Right cardiac atrium (tissue), 5 donors: Measurements from ENCODE around the gene CCDC141. TPM values are rescaled to one million over a fixed set of nuclear protein-coding genes. Genes with fewer than 3 reads are reported as not detected.
"Not testable (repeated sequence)": the region's sequence is repeated elsewhere in the genome, so short reads cannot be mapped to it uniquely, and the experiment has no call there.

ENCODE experiments used
- ATAC-seq, 2 donors: fragments of 200-7000 bp; cut with Tn5 transposase; one replicate each; pipeline versions ENCODE4 v1.8.0 to v1.9.1; 2020; ENCODE audit warnings: moderate library complexity in 2 of 2, mild to moderate bottlenecking in 1 of 2
- DNase-seq, 3 donors: peaks; one replicate each; pipeline ENCODE4 v3.0.0-alpha.2; 2020
- H3K27ac ChIP-seq: one replicate; pipeline ENCODE4 v1.5.1; 2013; ENCODE audit warnings: mild to moderate bottlenecking, low read length, control low read depth, moderate library complexity
- H3K27me3 ChIP-seq: one replicate; pipeline ENCODE4 v1.6.1; 2013; ENCODE audit not compliant: control insufficient read depth, insufficient read depth
- H3K4me1 ChIP-seq: one replicate; pipeline ENCODE4 v1.6.1; 2013; ENCODE audit warnings: low read length; ENCODE audit not compliant: control insufficient read depth, insufficient read depth
- H3K4me3 ChIP-seq: one replicate; pipeline ENCODE4 v1.5.1; 2013; ENCODE audit warnings: low read length, control low read depth
- H3K9me3 ChIP-seq: one replicate; pipeline ENCODE4 v1.6.1; 2013; ENCODE audit warnings: low read length; ENCODE audit not compliant: control insufficient read depth
- WGBS: extraction: QIAGEN DNeasy Blood & Tissue Kit; methylation state at CpG from one replicate; pipeline ENCODE4 v1.1.7; 2013; 5-methylcytosine and 5-hydroxymethylcytosine counted together
- intact Hi-C, 4 donors: fragments of 100-400 bp; cut with DNase I; formaldehyde crosslinking; loops; one replicate each; pipeline versions ENCODE4 v1.11.0 to v1.14.0; 2022 to 2023
- polyA plus RNA-seq: library from polyadenylated mRNA; stranded (reverse); fragments of 200-250 nt; gene quantifications from one replicate; pipeline ENCODE4 v1.2.3, GENCODE V29; 2013
- total RNA-seq, 4 donors: library from RNA; stranded (reverse); fragmentation: NEBNext Ultra II Directional; extraction: Animal tissue kit (Norgen Biotek cat#: 25700); gene quantifications; one replicate each; pipeline ENCODE4 v1.2.1, GENCODE V29; 2021
- donor health status: healthy with polysubstance abuse.
- donor health status: DM: no; HTN: yes; CAD: no.
- donor health status: DM: no; HTN: no; CAD: no.
- donor health status: DM: no; HTN: yes; CAD: no; lungs with severe emphysema.
- donor health status: DM: yes; HTN: yes; CAD: no.

Gene CCDC141
- total and polyA plus RNA-seq, 5 donors = 18.1 to 128 (median 71.7) TPM

DNA sequence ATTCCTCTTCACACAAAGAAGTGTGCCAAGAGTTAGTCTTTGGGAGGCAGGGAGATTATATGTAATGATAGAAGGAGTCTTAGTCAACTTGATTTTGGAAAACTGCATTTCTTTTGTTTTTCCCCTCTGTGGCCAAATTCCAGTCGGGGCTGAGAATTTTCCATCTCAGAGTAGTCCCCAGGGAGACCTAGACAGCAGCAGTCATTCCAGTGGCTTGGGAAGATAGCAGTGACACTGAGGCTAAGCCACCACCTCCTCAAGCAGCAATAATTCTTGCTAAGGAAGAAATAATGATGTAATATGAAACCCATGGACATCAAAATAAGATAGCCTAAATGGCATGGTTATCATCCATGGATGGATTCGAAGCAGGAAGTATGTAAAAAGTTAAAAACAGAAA is 21.0 kb upstream of the CCDC141 start:
- intact Hi-C loops = no loop called here
- Histone ChIP-seq H3K4me1 (no peaks in the 10 kb centered on the region), H3K27ac (no peak overlapping the region), H3K9me3 (no peaks in the 10 kb centered on the region), H3K4me3 (no peak overlapping the region), H3K27me3 (no peaks in the 10 kb centered on the region)
- WGBS = 54% methylated on average over 2 of the region's 2 CpGs
- ATAC-seq = no peak
- DNase-seq = no peak

DNA sequence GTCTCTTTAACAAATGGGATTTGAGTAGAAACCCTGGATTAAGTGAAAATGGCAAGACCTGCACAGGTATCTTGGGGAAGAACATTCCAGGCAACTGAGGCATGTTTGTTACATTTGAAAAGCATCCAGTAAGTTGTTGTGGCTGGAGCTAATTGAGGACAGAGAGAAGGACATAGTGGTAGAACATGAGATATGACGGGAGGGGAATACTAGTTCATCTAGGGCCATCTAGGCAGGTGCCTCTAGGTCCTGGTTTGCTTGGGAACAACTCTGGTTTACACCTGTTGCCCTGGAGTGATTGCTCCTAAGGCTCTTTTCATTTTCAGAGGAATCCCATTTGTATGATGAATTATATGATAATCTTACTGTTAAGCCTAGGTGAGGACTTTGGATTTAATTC is 19.7 kb upstream of the CCDC141 start:
- Histone ChIP-seq H3K27ac (no peak overlapping the region), H3K9me3 (no peaks in the 10 kb centered on the region), H3K4me1 (no peaks in the 10 kb centered on the region), H3K4me3 (no peak overlapping the region), H3K27me3 (no peaks in the 10 kb centered on the region)
- DNase-seq = no peak
- no peak for ATAC-seq
- 75% methylated on average over 1 of the region's 1 CpG for WGBS
- intact Hi-C loops = no loop called here

DNA sequence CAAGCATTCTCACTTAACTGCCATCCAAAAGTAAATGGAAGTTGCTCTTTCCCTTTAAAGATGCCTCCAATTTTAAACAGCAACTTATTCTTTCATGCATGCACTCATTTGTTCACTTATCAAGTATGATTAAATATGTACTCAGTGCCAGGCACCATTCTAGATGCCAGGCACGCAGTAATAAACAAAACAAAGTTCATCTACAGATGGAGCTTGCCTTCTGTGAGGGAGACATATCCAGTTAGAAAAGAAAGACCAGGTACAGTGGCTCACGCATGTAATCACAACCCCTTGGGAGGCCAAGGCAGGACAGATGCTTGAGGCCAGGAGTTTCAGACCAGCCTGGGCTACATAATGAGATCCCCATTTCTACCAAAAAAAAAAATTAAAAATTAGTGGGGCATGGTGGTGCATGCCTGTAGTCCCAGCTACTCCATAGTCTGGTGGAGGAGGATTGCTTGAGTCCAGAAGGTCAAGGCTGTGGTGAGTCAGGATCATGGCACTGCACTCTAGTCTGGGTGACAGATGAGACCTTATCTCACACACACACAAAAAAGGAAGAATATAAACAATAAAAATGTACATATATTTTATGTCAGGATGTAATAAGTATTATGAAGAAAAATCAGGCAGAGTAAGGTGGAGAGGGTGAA is 19.2 kb upstream of the CCDC141 start:
- H3K27me3 ChIP-seq = no peaks in the 10 kb centered on the region
- intact Hi-C loops = no loop called here
- H3K4me3 ChIP-seq = no peak overlapping the region
- ATAC-seq (no peak), DNase-seq (no peak)
- H3K4me1 ChIP-seq = no peaks in the 10 kb centered on the region
- H3K9me3 ChIP-seq = no peaks in the 10 kb centered on the region
- 58% methylated on average over 2 of the region's 2 CpGs for WGBS
- H3K27ac ChIP-seq = no peak overlapping the region

DNA sequence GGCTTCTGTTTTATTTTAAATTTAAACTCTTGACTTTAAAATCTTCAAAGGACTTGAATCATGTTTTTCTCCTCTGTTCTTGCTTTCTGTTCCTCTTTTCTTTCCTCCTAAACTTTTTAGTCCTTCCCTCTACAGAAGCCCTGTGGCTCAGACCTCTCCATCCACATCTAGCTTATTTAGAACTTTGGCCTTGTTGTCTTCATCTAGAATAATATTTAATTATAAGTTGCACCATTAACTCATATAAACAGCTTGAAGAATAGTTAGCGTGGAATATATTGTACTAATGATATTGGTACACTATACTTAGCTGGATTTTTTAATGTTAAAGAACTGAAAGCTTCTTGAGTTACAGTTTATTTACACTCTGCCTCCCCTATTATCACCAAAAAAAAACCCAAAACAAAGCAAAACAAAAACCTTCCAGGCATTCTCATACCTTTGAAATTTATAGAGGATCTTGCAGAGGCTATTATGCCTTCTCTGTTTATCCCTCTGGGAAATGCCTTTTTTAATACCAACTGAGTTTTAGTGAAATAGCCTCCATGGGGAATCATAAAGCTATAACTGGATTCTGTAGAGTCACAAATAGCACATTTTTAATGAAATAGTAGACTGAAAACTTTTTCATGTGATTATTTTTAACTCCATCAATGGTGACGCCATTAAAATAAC is 9.2 kb upstream of the CCDC141 start:
- intact Hi-C loops = no loop called here
- Histone ChIP-seq H3K9me3 (no peaks in the 10 kb centered on the region), H3K4me1 (peaks cover 2% of the 10 kb centered on the region), H3K4me3 (no peak overlapping the region), H3K27me3 (no peaks in the 10 kb centered on the region), H3K27ac (no peak overlapping the region)
- DNase-seq (no peak), ATAC-seq (no peak)
- WGBS = 90% methylated on average over 2 of the region's 2 CpGs

DNA sequence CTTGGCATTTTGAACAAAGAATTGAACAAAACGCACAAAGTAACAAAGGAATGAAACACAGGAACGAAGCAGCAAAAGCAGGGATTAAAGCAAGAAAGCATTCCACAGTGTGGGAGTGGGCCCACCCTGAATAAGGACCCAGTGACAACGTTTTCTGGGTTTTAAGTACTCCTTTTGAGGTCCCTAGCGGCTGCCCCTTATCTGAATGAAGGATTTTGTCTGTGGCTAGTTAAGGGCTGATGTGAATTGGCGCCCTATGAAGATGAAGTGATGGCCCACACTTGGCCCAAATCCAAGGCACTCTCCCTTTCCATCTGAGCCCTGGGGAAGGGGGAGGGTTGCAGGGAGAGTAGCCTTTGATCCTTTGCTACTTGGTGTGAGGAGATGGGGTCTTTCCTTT is 7.8 kb upstream of the CCDC141 start:
- DNase-seq (no peak), ATAC-seq (no peak)
- H3K9me3 ChIP-seq = no peaks in the 10 kb centered on the region
- whole genome bisulfite sequencing = 84% methylated on average over 5 of the region's 5 CpGs
- H3K27ac ChIP-seq = no peak overlapping the region
- H3K4me1 ChIP-seq = peaks cover 4% of the 10 kb centered on the region
- no peak overlapping the region for H3K4me3 ChIP-seq
- intact Hi-C loops = no loop called here
- H3K27me3 ChIP-seq = no peaks in the 10 kb centered on the region

DNA sequence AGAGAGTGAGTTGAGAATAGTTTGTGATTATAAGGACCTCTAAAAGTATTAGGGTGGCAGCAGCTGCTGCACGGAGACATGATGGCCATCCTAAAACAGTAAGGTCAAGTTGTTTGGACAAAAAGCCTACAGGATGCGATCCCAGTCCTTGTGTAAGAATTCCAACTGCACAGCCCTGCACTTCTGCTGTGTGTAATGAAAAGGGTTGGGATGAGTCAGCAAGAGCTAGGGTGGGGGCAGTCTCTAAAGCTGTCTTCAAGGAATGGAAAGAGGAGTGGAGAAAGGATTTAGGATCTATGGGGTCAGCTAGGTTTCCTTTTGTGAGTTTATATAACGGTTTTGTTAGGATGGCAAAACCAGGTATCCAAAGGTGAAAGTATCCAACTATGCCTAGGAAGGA is 3.6 kb upstream of the CCDC141 start:
- ATAC-seq, intact Hi-C loops: not testable (repeated sequence)
- WGBS = 91% methylated on average over 3 of the region's 3 CpGs

DNA sequence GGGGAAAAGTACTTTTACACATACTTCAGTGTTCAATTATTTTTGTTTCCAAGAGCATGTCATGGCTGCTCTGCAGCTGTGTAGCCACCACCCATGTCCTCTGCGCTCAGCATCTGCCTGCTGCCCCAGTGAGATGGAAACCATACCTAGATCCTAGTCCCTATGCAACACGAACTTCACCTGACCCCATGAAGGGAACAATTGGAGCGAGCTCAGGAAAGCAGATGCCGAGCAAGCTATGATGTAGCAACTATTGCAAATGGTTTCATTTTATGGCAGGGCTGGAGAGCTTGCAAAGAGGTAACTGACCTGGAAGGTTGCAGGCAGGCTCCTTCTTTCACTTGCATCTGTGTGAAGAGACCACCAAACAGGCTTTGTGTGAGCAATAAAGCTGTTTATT is 1.3 kb upstream of the CCDC141 start:
- Histone ChIP-seq H3K9me3 (no peaks in the 10 kb centered on the region), H3K27me3 (no peaks in the 10 kb centered on the region), H3K27ac (no peak overlapping the region), H3K4me3 (no peak overlapping the region), H3K4me1 (peaks cover 4% of the 10 kb centered on the region)
- DNase-seq = no peak
- intact Hi-C loops = no loop called here
- 58% methylated on average over 4 of the region's 4 CpGs for WGBS
- ATAC-seq = peak in 1 of 2 donors; percentile 25

More for the DNA sequence above, 3.6 kb upstream of the CCDC141 start:
- not testable (repeated sequence) for H3K27ac ChIP-seq, DNase-seq, H3K4me3 ChIP-seq, H3K27me3 ChIP-seq, H3K9me3 ChIP-seq, H3K4me1 ChIP-seq

DNA sequence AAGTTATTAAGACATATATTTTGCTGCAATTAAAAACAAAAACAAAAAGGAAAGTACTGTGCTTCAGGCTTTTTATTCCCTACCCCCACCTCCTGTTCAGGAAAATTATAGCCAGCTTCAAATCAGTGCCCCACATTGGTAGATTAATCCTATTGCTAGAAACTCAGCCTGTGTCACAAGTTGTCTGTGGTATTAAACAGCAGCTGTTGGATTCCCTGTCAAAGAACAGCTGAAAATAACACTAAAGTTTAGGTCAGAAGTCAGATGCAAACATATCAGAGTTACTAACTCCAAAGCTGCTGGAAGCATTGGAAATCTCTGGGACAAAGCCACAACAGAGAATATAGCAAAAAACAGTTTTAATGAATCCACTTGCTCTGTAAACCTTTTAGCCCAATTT is 818 bp upstream of the CCDC141 start:
- Histone ChIP-seq H3K4me3 (peak overlapping the region; percentile 54), H3K27me3 (no peaks in the 10 kb centered on the region), H3K4me1 (peaks cover 4% of the 10 kb centered on the region), H3K27ac (no peak overlapping the region), H3K9me3 (no peaks in the 10 kb centered on the region)
- intact Hi-C loops = no loop called here
- ATAC-seq = peak; percentile 54 to 71
- no peak for DNase-seq

DNA sequence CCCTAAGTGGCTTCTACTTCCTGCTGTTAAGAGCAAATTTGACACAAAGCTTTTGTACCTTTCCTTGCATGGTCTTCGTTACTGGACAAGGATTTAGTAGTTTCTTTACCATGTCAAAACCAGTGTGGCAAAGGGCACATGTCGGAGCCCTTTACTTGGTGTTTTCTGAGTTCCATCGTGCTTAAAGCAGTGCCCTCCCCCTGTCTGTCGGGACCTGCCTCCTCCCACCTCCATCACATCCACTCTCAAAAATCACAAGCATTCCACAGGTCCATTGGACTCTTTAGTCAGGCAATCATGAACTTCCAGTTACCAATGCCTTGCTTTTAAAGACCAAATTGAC is 763 bp downstream of the CCDC141 start:
- peak; percentile 34 to 59 for ATAC-seq
- peak overlapping the region; percentile 88 for H3K27ac ChIP-seq
- intact Hi-C loops = no loop called here

DNA sequence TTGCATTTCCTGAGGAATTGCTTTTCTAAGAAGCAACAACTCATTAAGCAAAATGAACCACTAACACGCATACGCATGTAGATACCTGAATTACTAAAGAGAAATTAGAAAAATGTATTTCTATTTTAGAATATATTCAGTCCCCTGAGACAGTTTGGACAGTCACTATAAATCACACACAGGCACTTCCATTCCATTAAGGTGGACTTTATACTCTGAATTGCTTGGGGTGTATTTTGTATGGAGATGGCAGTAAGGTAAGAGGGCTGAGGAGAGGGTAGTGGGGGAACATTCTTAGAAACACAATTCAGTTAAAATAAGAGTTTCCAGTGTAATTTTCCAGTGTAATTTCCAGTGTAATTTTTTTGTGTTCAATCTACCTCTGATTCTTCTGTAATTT is 1.8 kb downstream of the CCDC141 start:
- peak overlapping the region; percentile 54 for H3K4me3 ChIP-seq
- no peak overlapping the region for H3K27ac ChIP-seq
- H3K4me1 ChIP-seq = peaks cover 4% of the 10 kb centered on the region
- no peaks in the 10 kb centered on the region for H3K9me3 ChIP-seq
- no peaks in the 10 kb centered on the region for H3K27me3 ChIP-seq
- ATAC-seq (no peak), DNase-seq (no peak)
- 55% methylated on average over 2 of the region's 2 CpGs for WGBS
- intact Hi-C loops = no loop called here

More for the DNA sequence above, 763 bp downstream of the CCDC141 start:
- no peak for DNase-seq
- Histone ChIP-seq H3K4me1 (peaks cover 4% of the 10 kb centered on the region), H3K9me3 (no peaks in the 10 kb centered on the region), H3K4me3 (peak overlapping the region; percentile 54), H3K27me3 (no peaks in the 10 kb centered on the region)
- 35% methylated on average over 4 of the region's 4 CpGs for WGBS

DNA sequence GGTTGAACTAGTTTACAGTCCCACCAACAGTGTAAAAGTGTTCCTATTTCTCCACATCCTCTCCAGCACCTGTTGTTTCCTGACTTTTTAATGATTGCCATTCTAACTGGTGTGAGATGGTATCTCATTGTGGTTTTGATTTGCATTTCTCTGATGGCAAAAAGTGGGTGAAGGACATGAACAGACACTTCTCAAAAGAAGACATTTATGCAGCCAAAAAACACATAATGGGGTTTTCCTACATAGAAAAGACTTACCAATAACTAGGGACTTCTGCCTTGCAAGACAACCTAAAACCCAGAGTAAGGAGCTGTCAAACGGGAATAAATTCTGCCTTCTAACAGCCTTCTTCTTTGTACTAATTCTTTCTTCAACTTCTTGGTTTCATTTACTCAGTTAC is 4.3 kb downstream of the CCDC141 start:
- H3K9me3 ChIP-seq, H3K4me1 ChIP-seq, H3K27ac ChIP-seq, H3K4me3 ChIP-seq, ATAC-seq, DNase-seq, intact Hi-C loops, H3K27me3 ChIP-seq: not testable (repeated sequence)
- WGBS = 2% methylated on average over 1 of the region's 1 CpG
